ENCODE measurements around the gene SRSF10.
"Not testable (repeated sequence)": the region's sequence is repeated elsewhere in the genome, so short reads cannot be mapped to it uniquely, and the experiment has no call there.

The SRSF10 gene

GRCh38 chr1:23958810-23959460 is 21.2 kb downstream of the SRSF10 start:
- DNase-seq (ENCODE audit: low read depth) = peak; percentile 82

GRCh38 chr1:23958040-23958809 is 21.9 kb downstream of the SRSF10 start:
- DNase-seq (ENCODE audit: low read depth) = not testable (repeated sequence)

- no peak for DNase-seq (ENCODE audit: low read depth)
These were observed 23.0 kb downstream of the SRSF10 start for GRCh38 chr1:23957096-23957495.

- DNase-seq (ENCODE audit: low read depth) = no peak
These were observed 27.1 kb downstream of the SRSF10 start for GRCh38 chr1:23953020-23953419.

- no peak for DNase-seq (ENCODE audit: low read depth)
These were observed 32.8 kb downstream of the SRSF10 start for GRCh38 chr1:23947366-23947765.

GRCh38 chr1:23936481-23937176 is 43.5 kb downstream of the SRSF10 start:
- DNase-seq (ENCODE audit: low read depth) = no peak

- DNase-seq (ENCODE audit: low read depth) = no peak
These were observed 48.6 kb downstream of the SRSF10 start for GRCh38 chr1:23931491-23931880.

- DNase-seq (ENCODE audit: low read depth) = no peak
These were observed 49.2 kb downstream of the SRSF10 start for GRCh38 chr1:23930861-23931490.

- DNase-seq (ENCODE audit: low read depth) = no peak
These were observed 49.9 kb downstream of the SRSF10 start for GRCh38 chr1:23930270-23930669.

GRCh38 chr1:23928789-23929188 is 51.3 kb downstream of the SRSF10 start:
- DNase-seq (ENCODE audit: low read depth) = no peak

- DNase-seq (ENCODE audit: low read depth) = no peak
These were observed 53.0 kb downstream of the SRSF10 start for GRCh38 chr1:23927097-23927496.

GRCh38 chr1:23925279-23925678 is 54.8 kb downstream of the SRSF10 start:
- DNase-seq (ENCODE audit: low read depth) = no peak

GRCh38 chr1:23924601-23925000 is 55.5 kb downstream of the SRSF10 start:
- no peak for DNase-seq (ENCODE audit: low read depth)

GRCh38 chr1:23923592-23924499 is 56.3 kb downstream of the SRSF10 start:
- no peak for DNase-seq (ENCODE audit: low read depth)

- DNase-seq (ENCODE audit: low read depth) = no peak
These were observed 57.7 kb downstream of the SRSF10 start for GRCh38 chr1:23922321-23922943.

GRCh38 chr1:23916209-23917131 is 63.7 kb downstream of the SRSF10 start:
- peak; percentile 9 for DNase-seq (ENCODE audit: low read depth)

GRCh38 chr1:23915466-23915865 is 64.7 kb downstream of the SRSF10 start:
- no peak for DNase-seq (ENCODE audit: low read depth)

- no peak for DNase-seq (ENCODE audit: low read depth)
These were observed 65.2 kb downstream of the SRSF10 start for GRCh38 chr1:23914921-23915320.
